NCI-H2196 (cell line): ENCODE results near the gene IL36RN.
"Not testable (repeated sequence)": the region's sequence is repeated elsewhere in the genome, so short reads cannot be mapped to it uniquely, and the experiment has no call there.

Experiments used
- DNase-seq: peaks from one replicate; lab custom pipeline; 2025; ENCODE audit not compliant: unreplicated experiment; lab: John Stamatoyannopoulos, UW

IL36RN gene

DNA sequence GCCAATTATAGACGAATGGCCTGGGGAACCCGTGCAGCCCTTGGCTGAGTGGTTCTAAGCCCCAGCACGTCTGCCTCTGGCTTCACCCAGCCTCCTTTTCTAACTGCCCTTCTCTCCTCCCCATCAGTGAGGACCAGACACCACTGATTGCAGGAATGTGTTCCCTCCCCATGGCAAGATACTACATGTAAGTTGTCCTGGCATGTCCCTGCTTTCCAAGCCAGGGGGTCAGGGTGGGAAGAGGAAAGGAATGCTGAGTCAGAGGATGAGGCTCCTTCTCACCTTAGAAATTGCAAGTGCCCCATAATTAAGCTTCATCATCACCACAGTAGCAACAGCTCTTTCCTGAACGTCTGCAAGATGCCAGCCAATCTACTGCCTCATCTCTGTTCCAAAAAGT, 13.6 kb downstream of the IL36RN start:
- DNase-seq = no peak

DNA sequence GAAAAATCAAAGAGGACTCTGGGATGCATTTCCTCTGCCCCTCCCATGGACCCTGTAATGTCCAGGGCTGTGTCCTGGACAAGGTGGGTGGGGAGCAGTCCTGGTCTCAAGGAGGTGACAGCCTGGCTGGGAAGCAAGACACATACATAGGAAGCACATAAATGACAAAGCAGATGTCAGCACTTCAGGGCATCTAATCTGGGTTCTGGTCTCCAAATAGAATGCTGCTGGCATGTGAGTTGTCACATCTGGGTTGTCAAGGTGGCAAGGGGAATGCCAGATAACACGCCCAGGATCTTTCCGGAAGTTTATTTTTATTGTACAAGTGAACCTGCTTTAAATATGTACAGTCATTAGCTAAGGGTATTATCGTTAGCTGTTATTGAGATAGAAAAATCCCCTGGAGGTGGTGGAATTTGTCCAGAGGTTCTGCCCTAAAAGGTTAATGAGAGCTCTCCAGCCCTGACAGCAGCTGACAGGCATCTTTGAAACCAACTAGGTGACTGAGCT, 14.4 kb downstream of the IL36RN start:
- no peak for DNase-seq

DNA sequence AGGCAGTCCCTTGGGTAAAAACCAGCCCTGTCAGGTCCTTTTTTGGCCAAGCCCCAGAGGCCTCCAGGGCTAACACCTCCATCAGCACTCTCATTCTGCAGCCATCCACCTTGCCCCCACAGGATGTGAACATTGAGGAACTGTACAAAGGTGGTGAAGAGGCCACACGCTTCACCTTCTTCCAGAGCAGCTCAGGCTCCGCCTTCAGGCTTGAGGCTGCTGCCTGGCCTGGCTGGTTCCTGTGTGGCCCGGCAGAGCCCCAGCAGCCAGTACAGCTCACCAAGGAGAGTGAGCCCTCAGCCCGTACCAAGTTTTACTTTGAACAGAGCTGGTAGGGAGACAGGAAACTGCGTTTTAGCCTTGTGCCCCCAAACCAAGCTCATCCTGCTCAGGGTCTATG, 16.0 kb downstream of the IL36RN start:
- DNase-seq = no peak

DNA sequence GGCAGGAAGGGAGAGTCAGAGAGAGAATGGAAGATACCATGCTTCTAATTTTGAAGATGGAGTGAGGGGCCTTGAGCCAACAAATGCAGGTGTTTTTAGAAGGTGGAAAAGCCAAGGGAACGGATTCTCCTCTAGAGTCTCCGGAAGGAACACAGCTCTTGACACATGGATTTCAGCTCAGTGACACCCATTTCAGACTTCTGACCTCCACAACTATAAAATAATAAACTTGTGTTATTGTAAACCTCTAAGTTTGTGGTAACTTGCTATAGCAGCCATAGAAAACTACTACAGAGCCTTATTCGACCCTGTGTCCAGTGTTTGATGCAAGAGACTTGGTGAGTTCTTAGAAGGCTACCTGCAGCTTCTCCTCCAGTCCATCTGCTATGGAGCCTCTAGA, 16.6 kb downstream of the IL36RN start:
- DNase-seq = no peak

DNA sequence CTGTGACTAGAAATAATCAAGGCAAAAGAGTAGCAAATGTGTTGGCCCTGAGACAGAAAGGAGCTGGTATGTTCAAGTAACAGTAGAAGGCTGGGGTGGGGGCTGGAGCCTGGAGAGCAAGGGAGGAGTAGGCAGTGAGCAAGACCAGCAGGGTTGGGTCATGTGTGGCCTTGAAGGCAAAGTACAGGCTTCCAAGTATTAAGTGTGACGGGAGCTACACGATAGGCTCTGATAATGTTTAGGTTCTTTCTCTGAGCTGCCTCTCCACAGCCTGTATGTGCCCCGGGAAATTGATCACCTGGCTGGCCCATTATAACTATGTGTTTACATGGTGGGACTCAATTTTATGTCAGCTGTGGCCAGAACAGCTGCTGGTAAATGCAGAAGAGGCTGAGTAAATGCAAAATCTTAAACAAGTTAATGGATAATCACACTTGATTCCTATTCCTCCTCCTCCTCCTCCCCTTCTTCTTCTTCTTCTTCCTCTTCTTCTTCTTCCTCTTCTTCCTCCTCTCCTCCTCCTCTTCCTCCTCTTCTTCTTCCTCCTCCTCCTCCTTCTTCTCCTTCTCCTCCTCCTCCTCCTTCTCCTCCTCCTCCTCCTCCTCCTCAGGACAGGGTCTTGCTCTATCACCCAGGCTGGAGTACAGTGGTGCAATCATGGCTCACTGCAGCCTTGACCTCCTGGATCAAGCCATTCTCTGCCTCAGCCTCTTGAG, 18.1 kb downstream of the IL36RN start:
- DNase-seq = no peak

DNA sequence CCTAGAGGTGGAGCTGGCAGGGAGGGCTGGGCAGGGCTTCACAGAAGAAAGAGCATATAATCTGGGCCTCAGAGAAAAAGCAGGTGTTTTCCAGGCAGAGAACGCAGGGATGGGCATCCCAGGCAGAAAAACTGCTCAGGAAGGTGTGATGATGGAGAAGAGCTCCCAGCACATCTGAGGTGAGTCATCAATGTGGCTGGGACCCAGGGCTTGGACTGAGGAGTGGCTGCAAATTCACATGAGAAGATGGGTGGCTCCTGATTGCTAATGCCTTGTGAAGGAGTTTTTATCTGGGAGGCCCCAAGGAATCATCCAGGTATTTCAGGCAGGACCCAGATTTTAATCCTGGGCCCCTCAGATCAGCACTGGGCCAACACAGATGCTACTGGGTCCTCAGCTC, 18.9 kb downstream of the IL36RN start:
- no peak for DNase-seq

DNA sequence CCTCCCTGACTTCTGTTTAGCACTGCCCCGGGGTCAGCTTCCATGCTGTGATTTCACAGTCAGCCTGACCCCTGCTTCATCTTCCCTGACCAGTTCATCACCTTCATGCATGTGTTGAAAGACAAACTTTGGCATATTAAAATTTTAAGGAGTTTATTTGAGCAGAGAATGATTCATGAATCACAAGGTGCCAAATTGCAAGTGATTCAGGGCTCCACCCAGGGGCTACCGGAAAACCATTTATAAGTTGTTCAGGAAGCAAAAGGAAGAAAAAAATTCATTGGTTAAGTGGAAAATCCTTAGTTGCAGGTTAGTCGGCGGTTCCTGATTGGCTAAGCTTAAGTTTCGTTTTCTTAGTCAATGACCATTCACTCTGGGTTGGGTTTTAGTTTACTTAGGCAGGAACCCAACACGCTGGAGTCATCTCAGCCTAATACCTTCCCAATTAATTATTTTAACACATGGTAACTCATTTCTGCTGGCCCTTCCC, 19.4 kb downstream of the IL36RN start:
- peak; percentile 48 for DNase-seq

DNA sequence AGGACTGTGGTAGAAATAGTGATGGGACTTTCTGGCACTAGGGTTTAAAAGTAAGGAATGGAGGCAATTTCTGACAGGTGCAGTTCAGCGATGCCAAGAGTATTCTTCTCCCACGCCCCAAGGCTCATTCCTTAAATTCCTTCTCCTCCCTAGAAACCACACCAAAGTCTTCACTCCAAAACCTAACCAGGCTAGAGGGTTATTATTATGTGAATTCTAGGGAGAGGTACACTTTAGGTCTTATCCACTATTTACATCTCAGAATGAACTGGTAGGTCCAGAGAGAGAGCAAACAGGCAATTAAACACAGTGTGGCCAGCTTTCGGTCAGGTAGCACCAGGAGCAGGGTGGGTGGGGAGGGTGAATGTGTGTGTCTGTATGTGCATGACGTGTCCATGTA, 20.1 kb downstream of the IL36RN start:
- DNase-seq = no peak

DNA sequence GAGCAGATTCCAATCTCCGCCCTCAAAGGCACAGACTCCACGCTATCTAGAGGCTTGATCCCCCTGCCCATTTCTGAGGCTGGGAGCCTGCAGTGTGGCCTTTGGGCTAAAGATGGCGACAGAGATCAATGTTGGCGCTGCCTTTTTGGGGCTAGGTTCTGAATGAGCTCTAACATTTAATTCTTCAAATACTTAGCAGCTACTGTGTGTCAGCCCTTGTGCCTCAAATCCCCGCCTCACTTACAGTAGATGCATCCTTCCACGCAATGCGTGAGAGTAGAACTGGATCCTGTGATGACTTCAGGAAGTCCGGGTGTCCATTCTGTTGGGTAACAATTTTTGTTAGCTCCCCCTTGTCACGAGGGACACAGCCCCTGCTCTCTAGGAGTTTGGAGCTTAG, 21.1 kb downstream of the IL36RN start:
- peak; percentile 39 for DNase-seq

DNA sequence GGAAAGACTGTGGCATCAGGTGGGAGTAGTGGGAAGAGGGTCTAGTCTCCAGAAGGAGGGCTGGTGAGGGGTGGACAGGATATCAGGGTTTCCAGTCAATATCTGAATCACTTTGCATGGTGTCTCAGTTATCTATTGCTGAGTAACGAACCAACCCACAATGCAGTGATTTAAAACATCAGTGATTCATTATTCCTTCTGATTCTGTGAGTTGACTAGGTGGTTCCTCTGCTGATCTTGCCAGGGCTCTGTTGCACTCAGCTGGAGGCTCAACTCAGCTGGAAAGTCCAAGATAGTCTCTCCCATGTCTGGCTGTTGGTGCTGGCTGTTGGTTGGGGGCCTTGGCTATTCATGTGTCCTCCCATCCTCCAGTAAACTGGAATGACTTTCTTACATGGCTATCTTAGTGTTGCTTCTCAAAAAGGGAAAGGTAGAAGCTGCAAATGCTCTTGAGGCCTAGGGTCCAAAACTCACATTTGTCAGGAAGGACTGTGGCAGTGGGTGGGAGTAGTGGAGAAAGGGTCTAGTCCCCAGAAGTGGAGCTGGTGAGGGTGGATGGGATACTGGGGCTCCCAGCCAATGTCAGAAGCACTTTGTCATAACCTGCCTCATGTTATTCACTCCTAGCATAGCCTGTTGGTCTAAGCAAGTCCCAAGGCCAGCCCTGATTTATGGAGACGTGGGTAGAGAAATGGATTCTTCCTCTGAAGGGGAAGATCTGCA, 22.7 kb downstream of the IL36RN start:
- DNase-seq = no peak

DNA sequence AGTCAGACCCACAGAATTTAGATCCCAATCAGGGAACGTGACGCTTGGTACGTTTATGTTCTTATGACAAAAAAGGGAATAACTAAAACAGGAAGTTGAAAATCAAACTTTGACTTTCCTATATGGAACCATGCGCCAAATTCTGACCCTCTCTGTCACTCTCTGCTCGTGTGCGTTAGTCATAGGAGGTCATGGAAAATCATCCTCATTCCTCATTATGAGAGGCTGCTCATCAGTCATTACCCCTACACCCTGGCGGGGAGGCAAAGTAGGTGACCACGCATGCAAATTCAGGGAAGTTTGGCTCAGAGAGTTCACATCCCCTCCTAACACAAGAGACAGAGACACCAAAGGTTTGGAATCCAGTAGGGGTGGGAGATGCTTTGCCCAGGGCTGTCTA, 24.3 kb downstream of the IL36RN start:
- DNase-seq = no peak

DNA sequence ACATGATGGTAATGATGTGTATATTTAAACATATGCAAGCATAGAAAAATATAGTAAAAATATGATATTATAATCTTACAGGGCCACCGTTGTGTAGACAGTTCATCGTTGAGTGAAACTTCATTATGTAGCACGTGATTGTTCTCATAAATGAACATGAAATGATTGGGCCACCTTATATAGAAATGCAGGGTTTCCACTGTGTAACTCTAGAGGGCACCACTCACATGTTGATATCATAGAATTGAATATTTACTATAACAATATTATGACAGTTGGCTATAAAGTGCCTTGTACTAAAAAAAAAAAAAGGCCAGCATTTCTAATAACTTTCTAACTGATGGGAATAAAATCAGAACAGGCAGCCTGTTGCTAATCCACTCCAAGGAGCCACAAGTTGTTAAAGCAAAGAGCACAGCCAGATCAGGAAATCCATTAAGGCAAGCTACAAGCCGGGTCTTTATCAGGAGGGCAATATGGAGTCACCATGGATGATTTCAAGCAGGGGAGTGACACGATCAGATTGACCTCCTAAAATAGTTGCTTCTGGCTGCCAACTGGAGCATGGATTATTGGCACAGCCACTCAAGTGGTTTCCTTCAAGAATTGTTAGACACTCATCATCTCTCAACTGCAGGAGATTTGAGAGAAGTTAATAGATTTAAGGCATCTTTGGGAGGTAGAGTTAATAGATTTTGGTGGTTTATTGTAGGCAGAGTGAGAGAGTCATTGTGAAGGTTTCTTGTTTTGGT, 25.4 kb downstream of the IL36RN start:
- no peak for DNase-seq

DNA sequence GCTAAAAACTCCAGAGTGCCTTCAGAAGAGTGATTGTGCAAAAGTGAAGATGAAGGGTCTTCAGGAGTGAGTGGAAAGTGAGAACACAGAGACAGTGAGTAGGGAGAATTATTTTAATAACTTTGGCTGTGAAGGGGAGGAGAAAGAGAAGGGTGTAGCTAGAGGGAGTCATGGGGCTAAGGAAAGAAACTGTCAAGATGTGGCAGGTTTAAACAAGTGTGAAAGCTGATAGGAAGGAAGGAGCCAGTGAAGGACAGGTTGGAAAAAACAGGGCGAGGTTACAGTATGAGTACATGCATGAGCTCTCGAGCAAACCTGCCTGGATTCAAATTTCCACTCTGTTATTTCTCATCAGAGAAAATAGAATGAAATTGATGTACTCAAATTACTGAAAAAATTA, 26.5 kb downstream of the IL36RN start:
- DNase-seq = no peak

DNA sequence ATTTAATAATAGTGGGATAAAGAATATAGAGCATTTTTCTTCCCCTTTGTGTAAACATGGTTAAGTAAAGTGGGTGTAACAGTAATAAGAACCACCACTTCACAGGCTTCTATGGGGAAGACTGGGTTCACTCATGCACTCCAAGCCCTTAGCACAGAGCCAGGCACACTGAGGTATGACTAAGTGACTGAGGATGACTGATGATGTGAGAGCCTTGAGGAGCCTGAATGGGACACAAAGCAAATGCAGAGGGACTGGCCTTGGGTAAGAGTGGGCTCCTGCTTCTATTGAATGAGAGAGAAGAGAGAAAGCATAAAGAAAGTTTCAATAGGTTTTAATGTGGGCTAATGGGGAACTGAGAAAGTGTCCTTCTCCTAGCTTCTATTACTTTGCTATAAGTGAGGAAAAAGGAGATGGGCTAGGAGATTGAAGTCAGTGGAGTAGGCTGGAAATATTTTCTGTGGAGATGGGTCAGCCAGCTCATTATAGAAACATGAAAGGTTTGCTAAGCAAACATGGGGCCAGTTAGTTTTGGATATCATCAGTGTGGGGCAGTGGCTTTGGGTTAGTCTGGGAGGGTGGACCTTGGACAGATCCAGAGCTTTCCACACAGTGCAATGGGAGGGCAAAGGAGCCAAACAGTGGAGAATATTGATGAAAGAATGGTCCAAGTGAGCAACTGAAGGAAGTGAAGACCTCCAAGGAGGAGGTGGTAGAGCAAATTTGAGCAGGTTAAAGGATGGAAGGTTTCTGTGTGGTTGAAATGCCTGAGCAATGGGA, 29.4 kb downstream of the IL36RN start:
- no peak for DNase-seq

DNA sequence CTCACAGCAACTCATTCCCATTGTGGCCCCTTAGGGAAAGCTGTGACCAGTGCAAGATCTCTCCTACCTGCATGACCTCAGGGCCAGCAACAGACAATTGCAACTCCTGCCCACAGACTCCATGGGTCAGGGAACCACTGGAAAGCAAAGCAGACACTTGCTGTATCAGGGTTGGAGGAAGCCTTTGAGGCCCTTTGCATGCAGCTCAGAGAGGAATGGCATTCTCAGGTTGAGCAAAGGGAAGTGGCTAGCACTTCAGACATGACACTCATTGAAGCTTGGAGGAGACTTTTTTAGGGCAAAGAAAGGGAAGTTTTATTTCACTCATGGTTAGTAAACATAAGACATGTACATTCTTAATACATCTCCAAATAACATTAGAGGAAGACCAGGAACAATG, 30.9 kb downstream of the IL36RN start:
- DNase-seq = no peak

DNA sequence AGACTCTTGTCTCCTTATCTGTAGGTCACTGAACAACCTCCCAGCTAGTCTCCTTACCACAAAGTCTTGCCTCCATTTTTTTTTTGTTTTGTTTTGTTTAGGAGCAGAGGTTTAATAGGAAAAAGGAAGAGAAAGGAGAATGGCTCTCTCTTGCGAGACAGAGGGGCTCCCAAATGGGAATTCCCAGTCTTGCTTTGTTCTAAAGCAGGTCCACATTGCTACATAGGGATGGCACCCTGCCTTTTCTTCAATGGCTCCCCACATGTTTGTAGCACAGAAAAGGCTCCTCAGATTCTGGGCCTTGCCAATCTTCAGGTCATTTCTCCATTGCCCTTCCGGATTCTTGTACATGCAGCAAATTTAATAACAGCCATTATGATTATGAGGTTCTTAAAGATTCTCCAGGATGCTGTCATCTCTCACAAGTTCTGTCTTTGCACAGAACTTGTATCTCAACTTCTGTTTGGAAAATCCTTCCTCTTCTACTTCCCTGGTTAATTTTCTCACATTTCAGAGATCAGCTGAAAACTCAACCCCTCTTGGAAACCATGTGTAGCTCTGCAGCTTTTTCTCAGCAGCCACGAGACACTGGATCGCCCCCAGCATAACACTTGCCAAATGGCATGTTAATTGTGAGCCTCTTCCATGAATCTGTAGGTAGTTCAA, 32.4 kb downstream of the IL36RN start:
- DNase-seq = no peak

DNA sequence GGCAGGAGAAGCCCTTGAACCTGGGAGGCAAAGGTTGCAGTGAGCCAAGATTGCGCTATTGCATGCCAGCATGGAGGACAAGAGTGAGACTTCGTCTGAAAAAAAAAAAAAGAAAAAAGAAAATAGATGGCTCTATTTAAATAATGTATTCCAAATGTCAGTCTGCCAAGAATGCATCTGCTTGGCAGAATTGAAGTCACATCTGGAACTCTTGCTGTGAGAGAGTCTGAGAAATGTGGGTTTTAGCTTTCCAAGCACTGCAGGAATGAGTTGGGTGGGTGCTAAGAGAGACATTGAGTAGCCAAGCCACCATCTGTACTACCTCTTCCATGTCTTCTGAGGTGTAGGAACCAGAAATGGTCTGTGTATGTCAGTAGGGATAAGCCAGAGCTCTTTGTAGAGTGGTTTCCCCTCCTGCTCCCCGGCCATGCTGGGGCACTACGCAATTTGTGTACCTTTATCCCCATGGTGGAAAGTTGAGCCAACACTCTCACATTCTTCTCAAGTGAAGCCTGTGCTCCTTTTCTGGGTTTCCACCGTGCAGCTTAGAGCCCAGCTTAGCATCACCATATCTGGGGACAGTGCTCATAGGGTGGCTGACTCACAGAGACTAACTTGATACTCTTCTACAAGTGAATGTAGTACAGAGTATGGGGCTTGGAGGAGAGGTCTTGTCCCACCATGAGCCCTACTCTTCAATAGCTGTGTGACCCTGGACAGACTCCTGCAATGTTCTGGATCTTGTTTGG, 34.0 kb downstream of the IL36RN start:
- DNase-seq = no peak

DNA sequence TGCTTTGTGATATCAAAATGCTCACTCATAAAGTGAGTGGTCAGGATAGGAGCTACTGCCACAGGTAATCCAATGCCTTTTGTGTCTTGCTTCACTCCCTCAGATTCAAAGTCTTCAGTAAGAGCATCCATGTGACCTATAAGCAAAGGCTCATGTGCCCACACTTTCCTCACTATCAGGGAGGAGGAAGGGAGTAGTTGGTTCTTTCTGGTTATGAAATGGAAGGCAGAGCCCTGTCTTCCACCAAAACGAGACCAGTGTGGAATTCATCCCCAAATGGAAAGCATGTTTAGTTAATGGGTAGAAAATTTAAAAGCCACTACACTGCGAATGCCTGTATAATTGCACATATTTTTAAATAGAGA, 34.6 kb downstream of the IL36RN start:
- no peak for DNase-seq

DNA sequence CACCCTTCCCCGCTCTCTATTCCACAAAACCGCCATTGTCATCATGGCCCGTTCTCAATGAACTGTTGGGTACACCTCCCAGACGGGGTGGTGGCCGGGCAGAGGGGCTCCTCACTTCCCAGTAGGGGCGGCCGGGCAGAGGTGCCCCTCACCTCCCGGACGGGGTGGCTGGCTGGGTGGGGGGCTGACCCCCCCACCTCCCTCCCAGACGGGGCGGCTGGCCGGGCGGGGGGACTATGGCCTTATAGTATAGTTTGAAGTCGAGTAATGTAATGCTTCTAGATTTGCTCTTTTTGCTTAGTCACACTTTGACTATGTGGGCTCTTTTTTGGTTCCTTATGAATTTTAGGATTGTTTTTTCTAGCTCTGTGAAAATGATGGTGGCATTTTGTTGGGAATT, 37.3 kb downstream of the IL36RN start:
- not testable (repeated sequence) for DNase-seq
